Transverse colon (tissue), 4 donors: ENCODE results near the gene KIF3C. TPM values are rescaled to one million over a fixed set of nuclear protein-coding genes. Genes with fewer than 3 reads are reported as not detected.

Source experiments
- DNase-seq: peaks from one replicate; pipeline ENCODE4 v3.0.0-alpha.2; 2019
- H3K27ac ChIP-seq, 4 donors: fragments of 200-600 bp; sonication (generic); 2 replicates each; pipeline ENCODE4 v1.5.1; 2016 to 2018; ENCODE audit warnings: inconsistent platforms in 4 of 4
- H3K27me3 ChIP-seq: fragments of 200-600 bp; sonication (generic); 2 replicates; pipeline ENCODE4 v1.5.1; 2017; ENCODE audit warnings: inconsistent platforms
- H3K36me3 ChIP-seq, 4 donors: fragments of 200-600 bp; sonication (generic); 2 replicates each; pipeline ENCODE4 v1.5.1; 2017 to 2019; ENCODE audit warnings: inconsistent platforms in 4 of 4
- H3K4me1 ChIP-seq, 4 donors: fragments of 200-600 bp; sonication (generic); 2 replicates each; pipeline ENCODE4 v1.5.1; 2017 to 2020; ENCODE audit warnings: inconsistent platforms in 4 of 4
- H3K4me3 ChIP-seq, 4 donors: fragments of 200-600 bp; sonication (generic); 1 replicate in 1 of 4; 2 replicates in 3 of 4; pipeline versions ENCODE4 v1.5.1 to v1.6.1; 2017 to 2019; ENCODE audit warnings: inconsistent platforms in 4 of 4
- H3K9me3 ChIP-seq, 2 donors: fragments of 200-600 bp; sonication (generic); 2 replicates each; pipeline ENCODE4 v1.5.1; 2017 to 2019; ENCODE audit warnings: inconsistent platforms in 2 of 2
- CTCF ChIP-seq, 5 experiments: fragments of 200-600 bp in 3 of 5; fragments of 450-650 bp in 2 of 5; sonication (generic) in 3 of 5; IDR thresholded peaks; 1 replicate in 2 of 5; 2 replicates in 3 of 5; pipeline ENCODE4 v1.5.1; 2016 to 2017; ENCODE audit warnings: antibody characterized with exemption in 5 of 5, inconsistent platforms in 3 of 5, mild to moderate bottlenecking in 2 of 5, moderate library complexity in 1 of 5
- EP300 ChIP-seq: sonication (generic); formaldehyde crosslinking; IDR thresholded peaks from one replicate; pipeline ENCODE4 v1.6.1; 2017; ENCODE audit warnings: antibody characterized with exemption, low read depth
- POLR2A ChIP-seq: fragments of 450-650 bp; IDR thresholded peaks from one replicate; pipeline ENCODE4 v1.6.1; 2016; ENCODE audit warnings: antibody characterized with exemption, mild to moderate bottlenecking, moderate library complexity
- POLR2AphosphoS5 ChIP-seq, 3 donors: sonication (generic); formaldehyde crosslinking; IDR thresholded peaks; one replicate each; pipeline ENCODE4 v1.6.1; 2016; ENCODE audit warnings: antibody characterized with exemption in 3 of 3
- WGBS, 2 donors: methylation state at CpG; one replicate each; pipeline ENCODE4 v1.1.5; 2018; ENCODE audit warnings: low coverage in 1 of 2; 5-methylcytosine and 5-hydroxymethylcytosine counted together
- in situ Hi-C, 4 donors: fragments of 200-750 bp; cut with MboI; loops; one replicate each; pipeline versions ENCODE4 v1.15.0 to v1.15.1; 2017; ENCODE audit warnings: low sequenced_read_pairs in 3 of 4, low pct_ligation_motif_present in 1 of 4, low pct_unique_long_range_greater_than_20kb in 1 of 4
- intact Hi-C: fragments of 100-400 bp; cut with DNase I; formaldehyde crosslinking; loops from one replicate; pipeline ENCODE4 v1.15.1; 2023; ENCODE audit warnings: low total_unique reads
- total RNA-seq, 4 donors: library from RNA; depleted of rRNA; stranded (reverse); fragments of >200 nt; gene quantifications; one replicate each; pipeline ENCODE4 v1.1.0, GENCODE V29; 2016

KIF3C gene
- total RNA-seq, 4 donors from 2014 or later = 0.37 to 3.2 (median 2.0) TPM

GRCh38 chr2:25885933-25886332 lies 96.4 kb downstream of the KIF3C start:
- no peaks in the 10 kb centered on the region for H3K36me3 ChIP-seq
- 82 to 88% methylated on average over 1 to 2 of the region's 2 CpGs for WGBS, 2 donors
- no peaks in the 10 kb centered on the region for H3K9me3 ChIP-seq
- no peak for DNase-seq
- no peaks in the 10 kb centered on the region for H3K27me3 ChIP-seq
- intact Hi-C loops = no loop called here
- in situ Hi-C loops = no loop called here
- TF ChIP-seq POLR2AphosphoS5 (IDR thresholded peaks at IDR 0.05) (no peak), CTCF (IDR thresholded peaks at IDR 0.05) (no peak), POLR2A (no peak), EP300 (no peak)
- no peak overlapping the region for H3K27ac ChIP-seq
- H3K4me3 ChIP-seq = no peak overlapping the region
- H3K4me1 ChIP-seq = no peaks in the 10 kb centered on the region

- in situ Hi-C loops (no loop called here), intact Hi-C loops (no loop called here)
- no peak for TF ChIP-seq POLR2A
- no peak for TF ChIP-seq POLR2AphosphoS5 (IDR thresholded peaks at IDR 0.05)
- no peak for TF ChIP-seq CTCF (IDR thresholded peaks at IDR 0.05)
- TF ChIP-seq EP300 = no peak
- Histone ChIP-seq H3K4me1 (peaks cover 5 to 10% (median 9%) of the 10 kb centered on the region in 4 donors), H3K27ac (no peak overlapping the region), H3K9me3 (no peaks in the 10 kb centered on the region), H3K36me3 (no peaks in the 10 kb centered on the region), H3K4me3 (no peak overlapping the region), H3K27me3 (no peaks in the 10 kb centered on the region)
- no peak for DNase-seq
- 77 to 78% methylated on average over 4 of the region's 4 CpGs for WGBS, 2 donors
Measured at GRCh38 chr2:25881764-25882163, 100.5 kb downstream of the KIF3C start.

GRCh38 chr2:25879133-25879730 lies 103.1 kb downstream of the KIF3C start:
- Histone ChIP-seq H3K4me3 (peak overlapping the region in 3 of 4 donors; percentile 77 to 95 (median 91)), H3K27ac (peak overlapping the region; percentile 93 to 99 (median 98)), H3K36me3 (peaks cover 0 to 4% (median 0%) of the 10 kb centered on the region in 4 donors), H3K9me3 (no peaks in the 10 kb centered on the region), H3K4me1 (peaks cover 14 to 30% (median 16%) of the 10 kb centered on the region in 4 donors), H3K27me3 (no peaks in the 10 kb centered on the region)
- intact Hi-C loops = no loop called here
- in situ Hi-C loops = no loop called here
- 88 to 98% methylated on average over 4 to 5 of the region's 5 CpGs for WGBS, 2 donors
- DNase-seq = no peak
- TF ChIP-seq CTCF (IDR thresholded peaks at IDR 0.05) = no peak
- no peak for TF ChIP-seq POLR2A

- Histone ChIP-seq H3K4me1 (peaks cover 14 to 30% (median 16%) of the 10 kb centered on the region in 4 donors), H3K36me3 (peaks cover 0 to 5% (median 0%) of the 10 kb centered on the region in 4 donors), H3K4me3 (peak within 1 kb of the TSS; percentile 77 to 95 (median 89)), H3K9me3 (no peaks in the 10 kb centered on the region), H3K27ac (peak within 1 kb of the TSS; percentile 93 to 99 (median 98)), H3K27me3 (no peaks in the 10 kb centered on the region)
- intact Hi-C loops (no loop called here), in situ Hi-C loops (no loop called here)
- DNase-seq = peak; percentile 98
- 6% methylated on average over 19 of the region's 56 CpGs; no CpG with 5 or more reads in 1 of the 2 donors for WGBS, 2 donors
- TF ChIP-seq POLR2AphosphoS5 (IDR thresholded peaks at IDR 0.05) = peak; percentile 76 to 86 (median 78)
- peak; percentile 71 for TF ChIP-seq POLR2A
- TF ChIP-seq EP300 = no peak
- peak in 1 of 5 experiments; percentile 24 for TF ChIP-seq CTCF (IDR thresholded peaks at IDR 0.05)
Measured at GRCh38 chr2:25878361-25879132, 103.8 kb downstream of the KIF3C start, which contains the start of gene ASXL2. Gene ASXL2, minus strand, starts transcription at chr2:25878487. Its CDS starts 265 bp downstream, at chr2:25878222.
